ENCODE data around the gene IQSEC2.

DNA sequence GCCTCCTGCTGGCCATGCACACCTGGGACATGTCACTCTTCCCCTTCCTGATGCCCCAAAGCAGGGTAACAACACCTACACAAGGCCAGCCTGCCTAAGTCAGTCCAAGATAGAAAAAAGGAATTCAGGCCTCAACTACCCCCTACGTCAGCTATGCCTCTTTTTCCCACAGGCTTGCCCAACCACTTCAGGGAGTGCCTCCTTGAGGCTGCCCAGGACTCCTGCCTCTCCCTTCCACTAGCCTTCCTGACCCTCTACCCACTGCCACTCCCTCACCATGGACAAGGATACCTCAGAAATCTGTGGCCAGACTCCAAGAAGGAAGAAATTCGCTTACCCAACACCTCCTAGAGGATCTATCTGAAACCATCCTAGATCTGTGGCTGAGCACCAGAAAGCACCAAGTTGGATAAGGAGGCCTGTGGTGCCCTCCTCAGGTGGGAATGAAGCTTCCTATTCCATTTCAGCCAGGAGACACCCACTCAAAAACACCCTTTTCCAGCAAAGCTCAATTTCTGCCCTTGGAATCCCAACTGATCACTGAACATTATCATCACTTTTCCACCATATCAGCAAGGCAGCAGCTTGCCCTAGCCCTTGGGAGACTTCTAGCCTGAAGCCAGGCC, 58.2 kb downstream of the IQSEC2 start:
- TF ChIP-seq, protein P1, sequence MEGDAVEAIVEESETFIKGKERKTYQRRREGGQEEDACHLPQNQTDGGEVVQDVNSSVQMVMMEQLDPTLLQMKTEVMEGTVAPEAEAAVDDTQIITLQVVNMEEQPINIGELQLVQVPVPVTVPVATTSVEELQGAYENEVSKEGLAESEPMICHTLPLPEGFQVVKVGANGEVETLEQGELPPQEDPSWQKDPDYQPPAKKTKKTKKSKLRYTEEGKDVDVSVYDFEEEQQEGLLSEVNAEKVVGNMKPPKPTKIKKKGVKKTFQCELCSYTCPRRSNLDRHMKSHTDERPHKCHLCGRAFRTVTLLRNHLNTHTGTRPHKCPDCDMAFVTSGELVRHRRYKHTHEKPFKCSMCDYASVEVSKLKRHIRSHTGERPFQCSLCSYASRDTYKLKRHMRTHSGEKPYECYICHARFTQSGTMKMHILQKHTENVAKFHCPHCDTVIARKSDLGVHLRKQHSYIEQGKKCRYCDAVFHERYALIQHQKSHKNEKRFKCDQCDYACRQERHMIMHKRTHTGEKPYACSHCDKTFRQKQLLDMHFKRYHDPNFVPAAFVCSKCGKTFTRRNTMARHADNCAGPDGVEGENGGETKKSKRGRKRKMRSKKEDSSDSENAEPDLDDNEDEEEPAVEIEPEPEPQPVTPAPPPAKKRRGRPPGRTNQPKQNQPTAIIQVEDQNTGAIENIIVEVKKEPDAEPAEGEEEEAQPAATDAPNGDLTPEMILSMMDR (IDR thresholded peaks at IDR 0.05): no peak
- TF ChIP-seq EP300 (IDR thresholded peaks at IDR 0.05) (no peak), POLR2A (IDR thresholded peaks at IDR 0.05) (no peak)
